Liver (tissue), 9 donors: ENCODE data around the gene CHKB. TPM values are rescaled to one million over a fixed set of nuclear protein-coding genes. Genes with fewer than 3 reads are reported as not detected.

Experiments used
- DNase-seq: peaks from one replicate; pipeline ENCODE4 v3.0.0-alpha.2; 2017; ENCODE audit warnings: low spot score
- H3K27ac ChIP-seq, 2 donors: one replicate each; pipeline ENCODE4 v1.7.0; 2013; ENCODE audit warnings: inconsistent platforms in 2 of 2, low read length in 2 of 2, control low read depth in 1 of 2, low read depth in 1 of 2, mild to moderate bottlenecking in 1 of 2
- H3K27me3 ChIP-seq, 4 donors: one replicate each; pipeline versions ENCODE4 v1.6.1 to v1.7.0; 2013; ENCODE audit warnings: low read length in 3 of 4, inconsistent platforms in 1 of 4, mild to moderate bottlenecking in 1 of 4, moderate library complexity in 1 of 4; ENCODE audit not compliant: control insufficient read depth in 4 of 4, insufficient read depth in 4 of 4
- H3K36me3 ChIP-seq, 4 donors: one replicate each; pipeline versions ENCODE4 v1.6.1 to v1.7.0; 2013; ENCODE audit warnings: low read length in 3 of 4, mild to moderate bottlenecking in 3 of 4, low read depth in 1 of 4, moderate library complexity in 1 of 4; ENCODE audit not compliant: control insufficient read depth in 4 of 4, insufficient read depth in 3 of 4
- H3K4me1 ChIP-seq, 4 donors: one replicate each; pipeline versions ENCODE4 v1.6.1 to v1.7.0; 2013; ENCODE audit warnings: low read length in 3 of 4, mild to moderate bottlenecking in 3 of 4, moderate library complexity in 1 of 4; ENCODE audit not compliant: control insufficient read depth in 4 of 4, insufficient read depth in 4 of 4
- H3K4me3 ChIP-seq, 3 donors: one replicate each; pipeline versions ENCODE4 v1.6.1 to v1.7.0; 2013; ENCODE audit warnings: low read length in 3 of 3, control low read depth in 1 of 3, low read depth in 1 of 3, mild to moderate bottlenecking in 1 of 3
- H3K9ac ChIP-seq, 2 donors: one replicate each; pipeline ENCODE4 v1.7.0; 2013; ENCODE audit warnings: low read length in 2 of 2, mild to moderate bottlenecking in 2 of 2, moderate library complexity in 2 of 2, control low read depth in 1 of 2, low read depth in 1 of 2
- H3K9me3 ChIP-seq, 4 donors: one replicate each; pipeline versions ENCODE4 v1.6.1 to v1.7.0; 2013; ENCODE audit warnings: low read length in 3 of 4; ENCODE audit not compliant: control insufficient read depth in 4 of 4
- EGR1 ChIP-seq, 2 donors: IDR thresholded peaks; 2 replicates each; pipeline ENCODE4 v1.6.1; 2016 to 2018; ENCODE audit warnings: antibody characterized with exemption in 2 of 2, low read depth in 2 of 2
- FOXA1 ChIP-seq: IDR thresholded peaks from 2 replicates; pipeline ENCODE4 v1.6.1; 2016; ENCODE audit warnings: antibody characterized with exemption
- FOXA2 ChIP-seq: IDR thresholded peaks from 2 replicates; pipeline ENCODE4 v1.6.1; 2016; ENCODE audit warnings: antibody characterized with exemption
- HNF4A ChIP-seq, 2 donors: conservative IDR thresholded peaks; 2 replicates each; pipeline ENCODE4 v1.6.1; 2016; ENCODE audit warnings: antibody characterized with exemption in 2 of 2, mild to moderate bottlenecking in 2 of 2
- HNF4G ChIP-seq: IDR thresholded peaks from 2 replicates; pipeline ENCODE4 v1.6.1; 2016; ENCODE audit warnings: antibody characterized with exemption
- JUND ChIP-seq, 2 donors: IDR thresholded peaks; 2 replicates each; pipeline ENCODE4 v1.6.1; 2016; ENCODE audit warnings: antibody characterized with exemption in 2 of 2
- NR2F2 ChIP-seq: IDR thresholded peaks from 2 replicates; pipeline ENCODE4 v1.6.1; 2016; ENCODE audit warnings: antibody characterized with exemption
- RXRA ChIP-seq, 2 donors: IDR thresholded peaks; 2 replicates each; pipeline ENCODE4 v1.6.1; 2017 to 2018; ENCODE audit warnings: antibody characterized with exemption in 2 of 2, mild to moderate bottlenecking in 1 of 2
- SP1 ChIP-seq: IDR thresholded peaks from 2 replicates; pipeline ENCODE4 v1.6.1; 2018; ENCODE audit warnings: antibody characterized with exemption, mild to moderate bottlenecking
- TAF1 ChIP-seq: conservative IDR thresholded peaks from 2 replicates; pipeline ENCODE4 v1.6.1; 2016; ENCODE audit warnings: antibody characterized with exemption, mild to moderate bottlenecking
- YY1 ChIP-seq: IDR thresholded peaks from 2 replicates; pipeline ENCODE4 v1.6.1; 2016; ENCODE audit warnings: antibody characterized with exemption, mild to moderate bottlenecking
- WGBS: extraction: QIAGEN DNeasy Blood & Tissue Kit; methylation state at CpG from one replicate; pipeline ENCODE4 v1.1.7; 2013; 5-methylcytosine and 5-hydroxymethylcytosine counted together
- polyA plus RNA-seq, 2 donors: library from polyadenylated mRNA; stranded (reverse) in 1 of 2; unstranded in 1 of 2; fragments of 200-250 nt in 1 of 2; fragments of >200 nt in 1 of 2; fragmentation: Nextera tagmentation in 1 of 2; extraction: Ambion mirVana in 1 of 2; gene quantifications; one replicate each; pipeline versions ENCODE4 v1.2.1 to v1.2.3, GENCODE V29; 2013 to 2015
- total RNA-seq, 2 donors: library from RNA; depleted of rRNA; stranded (reverse); fragments of >200 nt; gene quantifications; one replicate each; pipeline ENCODE4 v1.2.3, GENCODE V29; 2014
- TF ChIP-seq, protein P1 (sequence below): IDR thresholded peaks from 2 replicates; pipeline ENCODE4 v1.6.1; 2016; ENCODE audit warnings: antibody characterized with exemption, mild to moderate bottlenecking
- TF ChIP-seq, protein P2 (sequence below): IDR thresholded peaks from 2 replicates; pipeline ENCODE4 v1.6.1; 2016; ENCODE audit warnings: antibody characterized with exemption
- TF ChIP-seq, protein P3 (sequence below): IDR thresholded peaks from 2 replicates; pipeline ENCODE4 v1.6.1; 2016; ENCODE audit warnings: antibody characterized with exemption
- TF ChIP-seq, protein P4 (sequence below): fragments of 150-350 bp; IDR thresholded peaks from 2 replicates; pipeline ENCODE4 v1.5.1; 2017; ENCODE audit warnings: improper control_type of control experiment, low read depth, low read length; ENCODE audit not compliant: missing input control
- TF ChIP-seq, protein P5 (sequence below): IDR thresholded peaks from 2 replicates; pipeline ENCODE4 v1.6.1; 2016; ENCODE audit warnings: antibody characterized with exemption
- donor health status: healthy.
- donor health status: healthy.
- donor health status: healthy.
- donor health status: healthy.
- donor health status: healthy.

The CHKB gene
- total and polyA plus RNA-seq, 4 donors, result 17.9 to 24.2 (median 20.6) TPM

DNA sequence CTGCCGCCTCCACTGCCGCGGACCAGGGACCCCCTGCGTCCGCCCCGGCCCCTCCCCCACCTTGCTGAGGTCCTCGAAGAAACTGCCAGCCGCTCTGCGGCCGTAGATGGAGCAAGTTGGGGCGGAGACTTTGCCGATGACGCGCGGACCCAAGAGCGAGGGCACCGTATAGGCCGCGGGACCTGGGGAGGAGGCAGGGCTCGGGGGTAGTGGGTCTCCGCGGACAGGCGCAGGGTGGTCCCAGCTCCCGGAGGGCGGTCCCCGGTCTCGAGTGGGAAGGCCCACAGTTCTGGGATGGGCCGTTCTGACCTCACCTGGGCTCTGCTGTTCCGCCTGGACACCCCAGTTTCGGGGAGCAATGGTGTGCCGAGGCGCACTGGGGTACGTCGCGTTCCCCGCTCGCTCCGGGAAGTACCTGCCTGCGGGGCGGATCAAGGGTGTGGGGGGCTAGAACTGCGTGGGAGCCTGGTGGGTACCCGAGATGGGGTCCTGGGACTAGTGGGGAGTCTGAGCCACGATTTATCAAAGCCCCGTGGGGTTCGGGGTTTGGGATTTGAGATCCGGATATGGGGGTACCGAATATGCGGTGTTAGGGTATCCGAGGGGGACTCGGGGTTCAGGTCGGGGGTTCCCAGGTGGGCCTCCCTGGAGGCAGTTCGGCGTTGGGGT, 51.6 kb downstream of the CHKB start:
- Histone ChIP-seq H3K4me3 (peak overlapping the region; percentile 62 to 93 (median 90)), H3K27ac (peak overlapping the region; percentile 92 to 98), H3K9ac (peak overlapping the region; percentile 47 to 71), H3K9me3 (no peaks in the 10 kb centered on the region), H3K36me3 (no peaks in the 10 kb centered on the region), H3K27me3 (no peaks in the 10 kb centered on the region), H3K4me1 (peaks cover 4 to 41% (median 23%) of the 10 kb centered on the region in 4 donors)
- TF ChIP-seq, protein P1, sequence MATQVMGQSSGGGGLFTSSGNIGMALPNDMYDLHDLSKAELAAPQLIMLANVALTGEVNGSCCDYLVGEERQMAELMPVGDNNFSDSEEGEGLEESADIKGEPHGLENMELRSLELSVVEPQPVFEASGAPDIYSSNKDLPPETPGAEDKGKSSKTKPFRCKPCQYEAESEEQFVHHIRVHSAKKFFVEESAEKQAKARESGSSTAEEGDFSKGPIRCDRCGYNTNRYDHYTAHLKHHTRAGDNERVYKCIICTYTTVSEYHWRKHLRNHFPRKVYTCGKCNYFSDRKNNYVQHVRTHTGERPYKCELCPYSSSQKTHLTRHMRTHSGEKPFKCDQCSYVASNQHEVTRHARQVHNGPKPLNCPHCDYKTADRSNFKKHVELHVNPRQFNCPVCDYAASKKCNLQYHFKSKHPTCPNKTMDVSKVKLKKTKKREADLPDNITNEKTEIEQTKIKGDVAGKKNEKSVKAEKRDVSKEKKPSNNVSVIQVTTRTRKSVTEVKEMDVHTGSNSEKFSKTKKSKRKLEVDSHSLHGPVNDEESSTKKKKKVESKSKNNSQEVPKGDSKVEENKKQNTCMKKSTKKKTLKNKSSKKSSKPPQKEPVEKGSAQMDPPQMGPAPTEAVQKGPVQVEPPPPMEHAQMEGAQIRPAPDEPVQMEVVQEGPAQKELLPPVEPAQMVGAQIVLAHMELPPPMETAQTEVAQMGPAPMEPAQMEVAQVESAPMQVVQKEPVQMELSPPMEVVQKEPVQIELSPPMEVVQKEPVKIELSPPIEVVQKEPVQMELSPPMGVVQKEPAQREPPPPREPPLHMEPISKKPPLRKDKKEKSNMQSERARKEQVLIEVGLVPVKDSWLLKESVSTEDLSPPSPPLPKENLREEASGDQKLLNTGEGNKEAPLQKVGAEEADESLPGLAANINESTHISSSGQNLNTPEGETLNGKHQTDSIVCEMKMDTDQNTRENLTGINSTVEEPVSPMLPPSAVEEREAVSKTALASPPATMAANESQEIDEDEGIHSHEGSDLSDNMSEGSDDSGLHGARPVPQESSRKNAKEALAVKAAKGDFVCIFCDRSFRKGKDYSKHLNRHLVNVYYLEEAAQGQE, result peak; percentile 70
- TF ChIP-seq, protein P2, sequence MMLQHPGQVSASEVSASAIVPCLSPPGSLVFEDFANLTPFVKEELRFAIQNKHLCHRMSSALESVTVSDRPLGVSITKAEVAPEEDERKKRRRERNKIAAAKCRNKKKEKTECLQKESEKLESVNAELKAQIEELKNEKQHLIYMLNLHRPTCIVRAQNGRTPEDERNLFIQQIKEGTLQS, result no peak
- no peak for TF ChIP-seq FOXA2
- TF ChIP-seq HNF4A (conservative IDR thresholded peaks at IDR 0.05), result peak in 1 of 2 donors; percentile 10
- peak in 1 of 2 donors; percentile 7 for TF ChIP-seq EGR1 (IDR thresholded peaks at IDR 0.05; ENCODE audit: low read depth in 2 of 2)
- TF ChIP-seq, protein P3, sequence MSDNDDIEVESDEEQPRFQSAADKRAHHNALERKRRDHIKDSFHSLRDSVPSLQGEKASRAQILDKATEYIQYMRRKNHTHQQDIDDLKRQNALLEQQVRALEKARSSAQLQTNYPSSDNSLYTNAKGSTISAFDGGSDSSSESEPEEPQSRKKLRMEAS, result no peak
- TF ChIP-seq, protein P4, sequence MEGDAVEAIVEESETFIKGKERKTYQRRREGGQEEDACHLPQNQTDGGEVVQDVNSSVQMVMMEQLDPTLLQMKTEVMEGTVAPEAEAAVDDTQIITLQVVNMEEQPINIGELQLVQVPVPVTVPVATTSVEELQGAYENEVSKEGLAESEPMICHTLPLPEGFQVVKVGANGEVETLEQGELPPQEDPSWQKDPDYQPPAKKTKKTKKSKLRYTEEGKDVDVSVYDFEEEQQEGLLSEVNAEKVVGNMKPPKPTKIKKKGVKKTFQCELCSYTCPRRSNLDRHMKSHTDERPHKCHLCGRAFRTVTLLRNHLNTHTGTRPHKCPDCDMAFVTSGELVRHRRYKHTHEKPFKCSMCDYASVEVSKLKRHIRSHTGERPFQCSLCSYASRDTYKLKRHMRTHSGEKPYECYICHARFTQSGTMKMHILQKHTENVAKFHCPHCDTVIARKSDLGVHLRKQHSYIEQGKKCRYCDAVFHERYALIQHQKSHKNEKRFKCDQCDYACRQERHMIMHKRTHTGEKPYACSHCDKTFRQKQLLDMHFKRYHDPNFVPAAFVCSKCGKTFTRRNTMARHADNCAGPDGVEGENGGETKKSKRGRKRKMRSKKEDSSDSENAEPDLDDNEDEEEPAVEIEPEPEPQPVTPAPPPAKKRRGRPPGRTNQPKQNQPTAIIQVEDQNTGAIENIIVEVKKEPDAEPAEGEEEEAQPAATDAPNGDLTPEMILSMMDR, result no peak
- peak; percentile 19 for TF ChIP-seq HNF4G
- TF ChIP-seq JUND (IDR thresholded peaks at IDR 0.05), result peak in 1 of 2 donors; percentile 13
- TF ChIP-seq, protein P5, sequence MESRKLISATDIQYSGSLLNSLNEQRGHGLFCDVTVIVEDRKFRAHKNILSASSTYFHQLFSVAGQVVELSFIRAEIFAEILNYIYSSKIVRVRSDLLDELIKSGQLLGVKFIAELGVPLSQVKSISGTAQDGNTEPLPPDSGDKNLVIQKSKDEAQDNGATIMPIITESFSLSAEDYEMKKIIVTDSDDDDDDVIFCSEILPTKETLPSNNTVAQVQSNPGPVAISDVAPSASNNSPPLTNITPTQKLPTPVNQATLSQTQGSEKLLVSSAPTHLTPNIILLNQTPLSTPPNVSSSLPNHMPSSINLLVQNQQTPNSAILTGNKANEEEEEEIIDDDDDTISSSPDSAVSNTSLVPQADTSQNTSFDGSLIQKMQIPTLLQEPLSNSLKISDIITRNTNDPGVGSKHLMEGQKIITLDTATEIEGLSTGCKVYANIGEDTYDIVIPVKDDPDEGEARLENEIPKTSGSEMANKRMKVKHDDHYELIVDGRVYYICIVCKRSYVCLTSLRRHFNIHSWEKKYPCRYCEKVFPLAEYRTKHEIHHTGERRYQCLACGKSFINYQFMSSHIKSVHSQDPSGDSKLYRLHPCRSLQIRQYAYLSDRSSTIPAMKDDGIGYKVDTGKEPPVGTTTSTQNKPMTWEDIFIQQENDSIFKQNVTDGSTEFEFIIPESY, result no peak
- TF ChIP-seq FOXA1, result no peak
- TF ChIP-seq TAF1, result peak; percentile 65
- TF ChIP-seq NR2F2, result no peak
- peak in 1 of 2 donors; percentile 5 for TF ChIP-seq RXRA (IDR thresholded peaks at IDR 0.05)
- WGBS, result 1% methylated on average over 53 of the region's 53 CpGs
- peak; percentile 71 for DNase-seq

DNA sequence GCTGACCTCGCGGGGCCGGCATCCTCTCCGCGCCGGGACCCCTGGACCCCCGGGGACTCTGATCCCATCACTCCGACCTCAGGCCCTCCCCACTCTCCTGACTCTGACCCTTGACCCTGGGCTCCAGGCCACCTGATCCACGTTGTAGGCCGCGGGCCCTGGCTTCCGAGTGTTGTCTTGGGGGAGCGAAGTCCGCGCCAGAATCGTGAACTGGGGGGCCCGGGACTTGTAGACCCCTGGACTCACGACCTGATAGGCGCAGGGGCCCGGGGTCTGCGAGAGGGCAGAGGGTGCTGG, 52.1 kb downstream of the CHKB start:
- H3K9me3 ChIP-seq, result no peaks in the 10 kb centered on the region
- H3K9ac ChIP-seq, result peak overlapping the region; percentile 71
- no peak for DNase-seq
- no peak for TF ChIP-seq YY1
- TF ChIP-seq, protein P1, result no peak
- TF ChIP-seq, protein P2, result no peak
- no peak for TF ChIP-seq FOXA1
- peak; percentile 59 for TF ChIP-seq HNF4G
- TF ChIP-seq TAF1, result no peak
- peak in 1 of 2 donors; percentile 81 for TF ChIP-seq HNF4A (conservative IDR thresholded peaks at IDR 0.05)
- TF ChIP-seq NR2F2, result peak; percentile 86
- TF ChIP-seq RXRA (IDR thresholded peaks at IDR 0.05), result peak; percentile 55 to 76
- TF ChIP-seq, protein P3, result peak; percentile 10
- TF ChIP-seq FOXA2, result no peak
- TF ChIP-seq EGR1 (IDR thresholded peaks at IDR 0.05; ENCODE audit: low read depth in 2 of 2), result peak in 1 of 2 donors; percentile 3
- TF ChIP-seq SP1, result peak; percentile 75
- H3K4me1 ChIP-seq, result peaks cover 4 to 41% (median 23%) of the 10 kb centered on the region in 4 donors
- WGBS, result under 1% methylated on average over 21 of the region's 21 CpGs
- no peaks in the 10 kb centered on the region for H3K27me3 ChIP-seq
- H3K4me3 ChIP-seq, result peak overlapping the region; percentile 58 to 93 (median 90)
- no peaks in the 10 kb centered on the region for H3K36me3 ChIP-seq
- peak overlapping the region; percentile 92 to 98 for H3K27ac ChIP-seq
